HepG2 (cell line): ENCODE measurements around the gene GP2. TPM values are rescaled to one million over a fixed set of nuclear protein-coding genes. Genes with fewer than 3 reads are reported as not detected.

ENCODE experiments used
- FOSL2 ChIP-seq: sonication (generic); formaldehyde crosslinking; IDR thresholded peaks from 2 replicates; pipeline ENCODE4 v1.4.0; 2020; ENCODE audit warnings: missing genetic modification reagents
- HNF1B ChIP-seq: sonication (generic); formaldehyde crosslinking; IDR thresholded peaks from 2 replicates; pipeline ENCODE4 v1.5.1; 2020; ENCODE audit warnings: mild to moderate bottlenecking, moderate library complexity, missing genetic modification reagents
- MAF1 ChIP-seq: sonication (generic); formaldehyde crosslinking; IDR thresholded peaks from 2 replicates; pipeline ENCODE4 v1.5.0; 2020; ENCODE audit warnings: missing genetic modification reagents, borderline replicate concordance
- NFIC ChIP-seq: IDR thresholded peaks from 2 replicates; pipeline ENCODE4 v1.6.1; 2012; ENCODE audit warnings: mild to moderate bottlenecking, low read length, inconsistent platforms
- POLR2A ChIP-seq, 2 experiments: IDR thresholded peaks; 2 replicates each; pipeline ENCODE4 v1.6.1; 2011; ENCODE audit warnings: low read depth in 2 of 2, low read length in 2 of 2, mild to moderate bottlenecking in 1 of 2, moderate library complexity in 1 of 2; ENCODE audit not compliant: insufficient read depth in 1 of 2
- PTBP1 ChIP-seq: fragments of 200-400 bp; formaldehyde crosslinking; IDR thresholded peaks from 2 replicates; pipeline ENCODE4 v1.6.1; 2018; ENCODE audit warnings: low read length, low read depth; ENCODE audit not compliant: poor library complexity, severe bottlenecking
- REL ChIP-seq: sonication (generic); formaldehyde crosslinking; conservative IDR thresholded peaks from 2 replicates; pipeline ENCODE4 v1.8.0; 2022; ENCODE audit warnings: mild to moderate bottlenecking, missing genetic modification reagents, moderate library complexity
- REPIN1 ChIP-seq: sonication (generic); formaldehyde crosslinking; IDR thresholded peaks from 2 replicates; pipeline ENCODE4 v1.8.0; 2022; ENCODE audit warnings: missing genetic modification reagents, low read depth, mild to moderate bottlenecking, borderline replicate concordance
- SAP130 ChIP-seq: IDR thresholded peaks from 2 replicates; pipeline ENCODE4 v1.6.1; 2016; ENCODE audit warnings: low read depth
- SKI ChIP-seq: fragments of 450-650 bp; IDR thresholded peaks from one replicate; pipeline ENCODE4 v1.6.1; 2018; ENCODE audit warnings: mild to moderate bottlenecking; ENCODE audit not compliant: partially characterized antibody
- ZBTB1 ChIP-seq: sonication (generic); formaldehyde crosslinking; IDR thresholded peaks from 2 replicates; pipeline ENCODE4 v1.4.0; 2020; ENCODE audit warnings: missing genetic modification reagents, borderline replicate concordance
- ZBTB3 ChIP-seq: sonication (generic); formaldehyde crosslinking; IDR thresholded peaks from 2 replicates; pipeline ENCODE4 v1.4.0; 2020; ENCODE audit warnings: low read depth, mild to moderate bottlenecking, moderate library complexity, missing genetic modification reagents, borderline replicate concordance
- ZMAT3 ChIP-seq: sonication (generic); formaldehyde crosslinking; conservative IDR thresholded peaks from 2 replicates; pipeline ENCODE4 v1.7.0; 2021; ENCODE audit warnings: missing genetic modification reagents
- ZMYM3 ChIP-seq: sonication (generic); formaldehyde crosslinking; IDR thresholded peaks from 2 replicates; pipeline ENCODE4 v1.5.1; 2020; ENCODE audit warnings: mild to moderate bottlenecking, missing genetic modification reagents
- ZNF18 ChIP-seq: sonication (generic); formaldehyde crosslinking; IDR thresholded peaks from 2 replicates; pipeline ENCODE4 v1.8.0; 2022; ENCODE audit warnings: mild to moderate bottlenecking, missing genetic modification reagents; ENCODE audit not compliant: insufficient replicate concordance
- ZNF382 ChIP-seq: sonication (generic); formaldehyde crosslinking; IDR thresholded peaks from 2 replicates; pipeline ENCODE4 v1.5.0; 2020; ENCODE audit warnings: missing genetic modification reagents, mild to moderate bottlenecking, borderline replicate concordance
- ZNF432 ChIP-seq: sonication (generic); formaldehyde crosslinking; IDR thresholded peaks from 2 replicates; pipeline ENCODE4 v1.5.0; 2020; ENCODE audit warnings: missing genetic modification reagents, mild to moderate bottlenecking, borderline replicate concordance
- ZNF652 ChIP-seq: IDR thresholded peaks from 2 replicates; pipeline ENCODE4 v1.6.1; 2016; ENCODE audit warnings: low read depth, borderline replicate concordance
- ZNF772 ChIP-seq: sonication (generic); formaldehyde crosslinking; IDR thresholded peaks from 2 replicates; pipeline ENCODE4 v1.5.0; 2020; ENCODE audit warnings: mild to moderate bottlenecking, missing genetic modification reagents
- polyA plus RNA-seq, 8 experiments: library from polyadenylated mRNA; depleted of rRNA in 3 of 8; stranded (reverse) in 7 of 8; unstranded in 1 of 8; fragments of >200 nt; fragmentation: Illumina TruSeq in 4 of 8; extraction: Trizol in 4 of 8; gene quantifications; 2 replicates each; pipeline versions ENCODE4 v1.2.1 to v1.2.3, GENCODE V29; 2011 to 2016; ENCODE audit warnings: low read depth in 4 of 8, missing spikeins in 1 of 8, mixed read lengths in 1 of 8; ENCODE audit not compliant: insufficient read depth in 1 of 8
- total RNA-seq, 5 experiments: library from RNA; depleted of rRNA; stranded (reverse); fragments of >200 nt; fragmentation: Illumina TruSeq; extraction: Trizol; gene quantifications; 2 replicates each; pipeline ENCODE4 v1.2.3, GENCODE V29; 2016; ENCODE audit warnings: low read depth in 1 of 5
- TF ChIP-seq, protein P1 (sequence below): sonication (generic); formaldehyde crosslinking; conservative IDR thresholded peaks from 2 replicates; pipeline ENCODE4 v1.8.0; 2022; ENCODE audit warnings: mild to moderate bottlenecking, moderate library complexity, missing genetic modification reagents
- TF ChIP-seq, protein P2 (sequence below): sonication (generic); formaldehyde crosslinking; IDR thresholded peaks from 2 replicates; pipeline ENCODE4 v1.9.0; 2022; ENCODE audit warnings: low read depth, missing genetic modification reagents
- TF ChIP-seq, protein P3 (sequence below): sonication (generic); formaldehyde crosslinking; IDR thresholded peaks from 2 replicates; pipeline ENCODE4 v1.8.1; 2023; ENCODE audit warnings: missing genetic modification reagents, inconsistent platforms, borderline replicate concordance

GP2 gene
- total and polyA plus RNA-seq, 2 of the 13 experiments (the other 11 are each of a cell fraction or from before 2014, with no cell fraction given), result 0.15 to 0.69 TPM

GRCh38 chr16:20327444-20328041, at the start of gene GP2 (continued):
- TF ChIP-seq, protein P1, sequence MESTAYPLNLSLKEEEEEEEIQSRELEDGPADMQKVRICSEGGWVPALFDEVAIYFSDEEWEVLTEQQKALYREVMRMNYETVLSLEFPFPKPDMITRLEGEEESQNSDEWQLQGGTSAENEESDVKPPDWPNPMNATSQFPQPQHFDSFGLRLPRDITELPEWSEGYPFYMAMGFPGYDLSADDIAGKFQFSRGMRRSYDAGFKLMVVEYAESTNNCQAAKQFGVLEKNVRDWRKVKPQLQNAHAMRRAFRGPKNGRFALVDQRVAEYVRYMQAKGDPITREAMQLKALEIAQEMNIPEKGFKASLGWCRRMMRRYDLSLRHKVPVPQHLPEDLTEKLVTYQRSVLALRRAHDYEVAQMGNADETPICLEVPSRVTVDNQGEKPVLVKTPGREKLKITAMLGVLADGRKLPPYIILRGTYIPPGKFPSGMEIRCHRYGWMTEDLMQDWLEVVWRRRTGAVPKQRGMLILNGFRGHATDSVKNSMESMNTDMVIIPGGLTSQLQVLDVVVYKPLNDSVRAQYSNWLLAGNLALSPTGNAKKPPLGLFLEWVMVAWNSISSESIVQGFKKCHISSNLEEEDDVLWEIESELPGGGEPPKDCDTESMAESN, result no peak
- TF ChIP-seq PTBP1 (no peak), ZNF652 (CRISPR knock-in tag) (no peak), REL (CRISPR knock-in tag) (0 out of 2 replicates have a peak, but pooled peaks have one; percentile 35), ZMAT3 (CRISPR knock-in tag) (no peak), ZNF432 (CRISPR knock-in tag) (no peak), POLR2A (IDR thresholded peaks at IDR 0.05; ENCODE audit: insufficient read depth in 1 of 2, low read depth in 2 of 2, low read length in 2 of 2) (no peak), FOSL2 (CRISPR knock-in tag) (no peak), ZNF18 (CRISPR knock-in tag) (no peak), REPIN1 (CRISPR knock-in tag) (peak; percentile 50; the same call in 1 of the 2 replicates), MAF1 (no peak), ZNF382 (CRISPR knock-in tag) (no peak), SKI (no peak), SAP130 (CRISPR knock-in tag) (no peak), NFIC (peak; percentile 57; the same call in 1 of the 2 replicates), ZMYM3 (CRISPR knock-in tag) (peak; percentile 21; the same call in 1 of the 2 replicates), ZBTB1 (no peak), HNF1B (peak; percentile 6; the same call in 1 of the 2 replicates), ZBTB3 (CRISPR knock-in tag) (no peak), ZNF772 (no peak; the same call in 1 of the 2 replicates)
- TF ChIP-seq, protein P2, sequence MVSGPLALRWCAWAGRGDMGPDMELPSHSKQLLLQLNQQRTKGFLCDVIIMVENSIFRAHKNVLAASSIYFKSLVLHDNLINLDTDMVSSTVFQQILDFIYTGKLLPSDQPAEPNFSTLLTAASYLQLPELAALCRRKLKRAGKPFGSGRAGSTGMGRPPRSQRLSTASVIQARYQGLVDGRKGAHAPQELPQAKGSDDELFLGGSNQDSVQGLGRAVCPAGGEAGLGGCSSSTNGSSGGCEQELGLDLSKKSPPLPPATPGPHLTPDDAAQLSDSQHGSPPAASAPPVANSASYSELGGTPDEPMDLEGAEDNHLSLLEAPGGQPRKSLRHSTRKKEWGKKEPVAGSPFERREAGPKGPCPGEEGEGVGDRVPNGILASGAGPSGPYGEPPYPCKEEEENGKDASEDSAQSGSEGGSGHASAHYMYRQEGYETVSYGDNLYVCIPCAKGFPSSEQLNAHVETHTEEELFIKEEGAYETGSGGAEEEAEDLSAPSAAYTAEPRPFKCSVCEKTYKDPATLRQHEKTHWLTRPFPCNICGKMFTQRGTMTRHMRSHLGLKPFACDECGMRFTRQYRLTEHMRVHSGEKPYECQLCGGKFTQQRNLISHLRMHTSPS (CRISPR knock-in tag), result no peak
- TF ChIP-seq, protein P3, sequence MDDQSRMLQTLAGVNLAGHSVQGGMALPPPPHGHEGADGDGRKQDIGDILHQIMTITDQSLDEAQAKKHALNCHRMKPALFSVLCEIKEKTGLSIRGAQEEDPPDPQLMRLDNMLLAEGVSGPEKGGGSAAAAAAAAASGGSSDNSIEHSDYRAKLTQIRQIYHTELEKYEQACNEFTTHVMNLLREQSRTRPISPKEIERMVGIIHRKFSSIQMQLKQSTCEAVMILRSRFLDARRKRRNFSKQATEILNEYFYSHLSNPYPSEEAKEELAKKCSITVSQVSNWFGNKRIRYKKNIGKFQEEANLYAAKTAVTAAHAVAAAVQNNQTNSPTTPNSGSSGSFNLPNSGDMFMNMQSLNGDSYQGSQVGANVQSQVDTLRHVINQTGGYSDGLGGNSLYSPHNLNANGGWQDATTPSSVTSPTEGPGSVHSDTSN (CRISPR knock-in tag), result no peak
